Measurements from ENCODE around the gene SNX24. TPM values are rescaled to one million over a fixed set of nuclear protein-coding genes. Genes with fewer than 3 reads are reported as not detected.

The SNX24 gene
- total and polyA plus RNA-seq, 2 donors (not counting 1 experiment from before 2014, with no cell fraction given), result 13.4 to 22.3 TPM

- H3K79me2 ChIP-seq (ENCODE audit: control insufficient read depth, insufficient read depth, low read length), result no peaks in the 10 kb centered on the region
- no peaks in the 10 kb centered on the region for H3K4me1 ChIP-seq (ENCODE audit: control insufficient read depth, extremely low read depth, insufficient read depth, low read length)
- TF ChIP-seq EZH2 (IDR thresholded peaks at IDR 0.05; ENCODE audit: low read length, missing control alignments), result no peak
- no peak for TF ChIP-seq CTCF (conservative IDR thresholded peaks at IDR 0.05 in 1 of 2, IDR thresholded peaks at IDR 0.05 in 1 of 2; ENCODE audit: low read depth in 1 of 2, low read length in 2 of 2)
- H3K27ac ChIP-seq (ENCODE audit: insufficient read depth, low read length), result no peak overlapping the region
- no peaks in the 10 kb centered on the region for H4K20me1 ChIP-seq (ENCODE audit: control insufficient read depth, extremely low read depth, insufficient read depth, low read length)
- H3K36me3 ChIP-seq (ENCODE audit: control insufficient read depth, insufficient read depth, low read length), result no peaks in the 10 kb centered on the region
- H2AFZ ChIP-seq (ENCODE audit: low read length), result no peak overlapping the region
- no peak for DNase-seq (ENCODE audit: low read depth in 2 of 2)
- H3K27me3 ChIP-seq (ENCODE audit: control insufficient read depth, insufficient read depth, low read length), result no peaks in the 10 kb centered on the region
- no peaks in the 10 kb centered on the region for H3K9me3 ChIP-seq (ENCODE audit: control insufficient read depth, insufficient read depth, low read depth, low read length)
- H3K4me2 ChIP-seq (ENCODE audit: extremely low read depth, insufficient read depth, low read length), result no peak overlapping the region
- H3K9ac ChIP-seq (ENCODE audit: insufficient read depth, low read length), result no peak overlapping the region
- H3K4me3 ChIP-seq (replicated peaks in 1 of 4; ENCODE audit: control extremely low read depth in 1 of 4, insufficient read depth in 1 of 4, low read depth in 3 of 4, low read length in 4 of 4), result no peak overlapping the region
Measured at GRCh38 chr5:122902263-122902662, 56.9 kb downstream of the SNX24 start.

- H3K79me2 ChIP-seq (ENCODE audit: control insufficient read depth, insufficient read depth, low read length), result no peaks in the 10 kb centered on the region
- no peak overlapping the region for H3K27ac ChIP-seq (ENCODE audit: insufficient read depth, low read length)
- no peaks in the 10 kb centered on the region for H3K36me3 ChIP-seq (ENCODE audit: control insufficient read depth, insufficient read depth, low read length)
- TF ChIP-seq CTCF (conservative IDR thresholded peaks at IDR 0.05 in 1 of 2, IDR thresholded peaks at IDR 0.05 in 1 of 2; ENCODE audit: low read depth in 1 of 2, low read length in 2 of 2) (no peak), EZH2 (IDR thresholded peaks at IDR 0.05; ENCODE audit: low read length, missing control alignments) (no peak)
- H3K4me3 ChIP-seq (replicated peaks in 1 of 4; ENCODE audit: control extremely low read depth in 1 of 4, insufficient read depth in 1 of 4, low read depth in 3 of 4, low read length in 4 of 4), result no peak overlapping the region
- no peaks in the 10 kb centered on the region for H3K9me3 ChIP-seq (ENCODE audit: control insufficient read depth, insufficient read depth, low read depth, low read length)
- no peak overlapping the region for H3K9ac ChIP-seq (ENCODE audit: insufficient read depth, low read length)
- H2AFZ ChIP-seq (ENCODE audit: low read length), result no peak overlapping the region
- H3K4me1 ChIP-seq (ENCODE audit: control insufficient read depth, extremely low read depth, insufficient read depth, low read length), result no peaks in the 10 kb centered on the region
- no peak overlapping the region for H3K4me2 ChIP-seq (ENCODE audit: extremely low read depth, insufficient read depth, low read length)
- H4K20me1 ChIP-seq (ENCODE audit: control insufficient read depth, extremely low read depth, insufficient read depth, low read length), result no peaks in the 10 kb centered on the region
- DNase-seq (ENCODE audit: low read depth in 2 of 2), result peak; percentile 15 to 81
- H3K27me3 ChIP-seq (ENCODE audit: control insufficient read depth, insufficient read depth, low read length), result no peaks in the 10 kb centered on the region
Measured at GRCh38 chr5:122906768-122907167, 61.4 kb downstream of the SNX24 start.

GRCh38 chr5:122907276-122907675 lies 61.9 kb downstream of the SNX24 start:
- Histone ChIP-seq H4K20me1 (ENCODE audit: control insufficient read depth, extremely low read depth, insufficient read depth, low read length) (no peaks in the 10 kb centered on the region), H3K9me3 (ENCODE audit: control insufficient read depth, insufficient read depth, low read depth, low read length) (no peaks in the 10 kb centered on the region), H3K4me3 (replicated peaks in 1 of 4; ENCODE audit: control extremely low read depth in 1 of 4, insufficient read depth in 1 of 4, low read depth in 3 of 4, low read length in 4 of 4) (no peak overlapping the region), H3K4me1 (ENCODE audit: control insufficient read depth, extremely low read depth, insufficient read depth, low read length) (no peaks in the 10 kb centered on the region), H3K36me3 (ENCODE audit: control insufficient read depth, insufficient read depth, low read length) (no peaks in the 10 kb centered on the region), H3K9ac (ENCODE audit: insufficient read depth, low read length) (no peak overlapping the region), H2AFZ (ENCODE audit: low read length) (no peak overlapping the region), H3K4me2 (ENCODE audit: extremely low read depth, insufficient read depth, low read length) (no peak overlapping the region), H3K79me2 (ENCODE audit: control insufficient read depth, insufficient read depth, low read length) (no peaks in the 10 kb centered on the region), H3K27me3 (ENCODE audit: control insufficient read depth, insufficient read depth, low read length) (no peaks in the 10 kb centered on the region), H3K27ac (ENCODE audit: insufficient read depth, low read length) (no peak overlapping the region)
- TF ChIP-seq CTCF (conservative IDR thresholded peaks at IDR 0.05 in 1 of 2, IDR thresholded peaks at IDR 0.05 in 1 of 2; ENCODE audit: low read depth in 1 of 2, low read length in 2 of 2) (no peak), EZH2 (IDR thresholded peaks at IDR 0.05; ENCODE audit: low read length, missing control alignments) (no peak)
- peak in 1 of 2 donors; percentile 77 for DNase-seq (ENCODE audit: low read depth in 2 of 2)
